Fibroblast of skin of right quadriceps (primary cell): Measurements from ENCODE around the gene SLC22A31.
A peak's percentile ranks its signal among the peaks of the same experiment; 100 is the strongest.
"Not testable (repeated sequence)": the region's sequence is repeated elsewhere in the genome, so short reads cannot be mapped to it uniquely, and the experiment has no call there.

Experiments
- DNase-seq: peaks from one replicate; pipeline ENCODE4 v3.0.0-alpha.2; 2013

SLC22A31 gene

GRCh38 chr16:89178453-89179147 is 21.7 kb downstream of the SLC22A31 start:
- no peak for DNase-seq

GRCh38 chr16:89177501-89177900 is 22.8 kb downstream of the SLC22A31 start:
- no peak for DNase-seq

DNA sequence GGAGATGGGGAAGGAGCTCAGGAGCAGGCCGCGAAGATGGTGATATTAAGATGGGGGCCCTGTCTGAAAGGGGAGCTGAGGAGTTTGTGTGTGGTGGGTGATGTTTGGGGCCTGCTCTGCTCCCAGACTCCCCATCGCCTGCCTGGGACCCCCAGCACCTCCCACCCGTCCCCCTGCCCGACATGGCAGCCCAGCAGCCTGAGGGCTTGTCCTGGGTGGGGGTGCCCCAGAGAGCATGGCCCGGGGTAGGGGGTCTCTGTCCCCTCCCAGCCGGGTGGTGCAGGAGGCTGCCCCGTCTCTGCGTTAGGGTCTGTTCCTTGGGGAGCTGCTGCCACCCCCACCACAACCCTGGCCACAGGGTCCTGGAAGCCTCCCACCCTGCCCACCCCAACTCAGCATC is 23.6 kb downstream of the SLC22A31 start:
- no peak for DNase-seq

GRCh38 chr16:89176147-89176690 is 24.1 kb downstream of the SLC22A31 start:
- no peak for DNase-seq

GRCh38 chr16:89175280-89176146 is 24.8 kb downstream of the SLC22A31 start:
- no peak for DNase-seq

- no peak for DNase-seq
These were observed 25.5 kb downstream of the SLC22A31 start for GRCh38 chr16:89174877-89175276.

DNA sequence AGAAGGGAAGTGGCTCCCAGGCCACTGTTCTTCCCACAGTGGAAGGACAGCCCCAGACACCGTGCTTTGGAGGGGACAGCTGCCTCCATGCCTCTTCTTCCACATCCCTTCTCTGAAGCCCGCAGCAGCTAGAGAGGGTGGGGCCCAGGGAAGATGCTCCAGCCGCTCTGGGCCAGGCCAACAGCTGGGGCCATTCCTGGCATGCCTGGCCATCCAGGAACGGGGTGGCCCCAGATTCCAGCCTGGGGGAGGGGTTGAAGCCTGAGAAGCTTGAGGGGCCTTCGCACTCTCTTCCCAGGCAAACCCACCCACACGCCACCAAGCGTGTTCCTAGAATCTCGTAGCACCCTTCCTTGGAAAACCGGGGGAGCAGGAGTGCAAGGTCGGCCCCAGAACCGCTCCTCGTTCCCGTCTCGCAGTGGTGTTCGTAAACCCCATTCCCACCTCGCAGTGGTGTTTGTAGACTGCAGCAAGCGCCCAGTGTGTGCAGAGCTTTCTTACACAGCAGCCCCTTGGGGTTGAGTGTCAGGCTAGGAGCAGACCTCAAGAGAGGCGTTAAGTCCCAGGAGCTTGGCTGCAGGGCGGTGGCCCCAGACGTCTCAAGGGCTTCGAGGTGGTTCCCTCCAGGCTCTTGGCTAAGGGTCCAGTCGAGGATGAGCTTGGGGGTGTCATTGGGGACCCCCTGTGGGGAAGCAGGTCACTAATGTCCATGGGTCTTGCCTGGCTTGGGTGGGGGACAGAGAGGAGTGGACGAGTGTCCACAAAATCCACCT is 26.1 kb downstream of the SLC22A31 start:
- no peak for DNase-seq

GRCh38 chr16:89173174-89173921 is 27.0 kb downstream of the SLC22A31 start:
- no peak for DNase-seq

GRCh38 chr16:89172528-89173173 is 27.7 kb downstream of the SLC22A31 start:
- no peak for DNase-seq

DNA sequence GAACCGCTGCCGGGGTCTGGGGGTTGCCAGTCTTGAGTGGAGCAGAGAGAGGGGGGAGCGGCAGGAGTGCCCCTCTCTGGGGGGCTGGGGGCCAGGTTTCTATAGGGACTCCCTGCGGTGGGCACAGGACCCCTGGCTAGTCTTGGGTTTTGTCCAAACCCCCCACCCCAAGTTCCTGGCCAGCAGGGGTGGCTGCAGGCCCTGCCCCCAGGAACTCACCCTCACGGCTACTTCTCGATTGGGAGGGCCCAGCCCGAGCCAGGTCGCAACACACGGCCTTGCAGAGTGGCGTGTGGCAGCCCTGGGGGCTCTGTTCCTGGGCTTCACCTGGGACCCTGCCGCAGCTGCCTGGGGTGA is 28.2 kb downstream of the SLC22A31 start:
- no peak for DNase-seq

DNA sequence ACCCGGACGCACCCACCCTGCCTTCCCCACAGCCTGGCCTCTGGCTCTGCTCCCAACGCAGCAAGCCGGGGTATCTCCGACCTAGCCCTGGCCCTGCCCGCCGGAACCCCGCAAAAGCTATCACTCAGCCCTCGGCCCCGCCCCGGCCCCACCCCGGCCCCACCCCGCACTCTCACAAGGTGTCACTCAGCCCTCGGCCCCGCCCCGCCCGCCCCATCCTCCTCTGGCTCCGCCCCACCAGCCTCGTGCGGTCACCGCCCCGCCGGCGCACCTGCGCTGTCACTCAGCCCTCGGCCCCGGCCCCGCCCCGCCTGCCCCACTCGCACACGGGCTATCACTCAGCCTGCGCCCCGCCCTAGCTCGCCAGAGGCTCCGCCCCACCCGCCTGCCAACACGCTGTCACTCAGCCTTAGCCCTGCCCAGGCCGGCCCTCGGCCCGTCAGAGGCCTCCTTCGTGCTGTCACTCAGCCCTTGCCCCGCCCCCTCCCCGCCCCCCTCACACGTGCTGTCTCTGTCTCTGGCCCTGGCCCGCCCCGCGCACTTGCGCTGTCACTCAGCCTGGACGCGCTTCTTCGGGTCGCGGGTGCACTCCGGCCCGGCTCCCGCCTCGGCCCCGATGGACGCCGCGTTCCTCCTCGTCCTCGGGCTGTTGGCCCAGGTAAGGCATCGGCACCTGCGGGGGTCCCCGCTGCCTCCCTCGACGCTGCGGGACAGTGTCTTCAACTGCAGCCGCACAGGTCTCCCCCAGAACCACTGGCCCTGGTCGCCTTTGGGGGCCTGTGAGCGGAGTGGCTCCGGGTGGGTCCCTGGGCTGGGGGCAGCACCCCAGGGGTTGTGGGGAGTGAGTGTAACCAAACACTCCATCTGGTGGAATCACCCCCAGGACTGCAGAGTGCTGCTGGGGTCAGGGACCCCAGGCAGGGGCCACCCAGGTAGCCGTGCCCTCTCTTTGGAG is 28.8 kb downstream of the SLC22A31 start, which contains the start of gene CDH15:
Gene CDH15, plus strand, starts transcription at position 533 of the 955 bp plus-strand sequence. Its CDS starts 84 bp downstream, at position 617.
- peak; percentile 71 for DNase-seq

DNA sequence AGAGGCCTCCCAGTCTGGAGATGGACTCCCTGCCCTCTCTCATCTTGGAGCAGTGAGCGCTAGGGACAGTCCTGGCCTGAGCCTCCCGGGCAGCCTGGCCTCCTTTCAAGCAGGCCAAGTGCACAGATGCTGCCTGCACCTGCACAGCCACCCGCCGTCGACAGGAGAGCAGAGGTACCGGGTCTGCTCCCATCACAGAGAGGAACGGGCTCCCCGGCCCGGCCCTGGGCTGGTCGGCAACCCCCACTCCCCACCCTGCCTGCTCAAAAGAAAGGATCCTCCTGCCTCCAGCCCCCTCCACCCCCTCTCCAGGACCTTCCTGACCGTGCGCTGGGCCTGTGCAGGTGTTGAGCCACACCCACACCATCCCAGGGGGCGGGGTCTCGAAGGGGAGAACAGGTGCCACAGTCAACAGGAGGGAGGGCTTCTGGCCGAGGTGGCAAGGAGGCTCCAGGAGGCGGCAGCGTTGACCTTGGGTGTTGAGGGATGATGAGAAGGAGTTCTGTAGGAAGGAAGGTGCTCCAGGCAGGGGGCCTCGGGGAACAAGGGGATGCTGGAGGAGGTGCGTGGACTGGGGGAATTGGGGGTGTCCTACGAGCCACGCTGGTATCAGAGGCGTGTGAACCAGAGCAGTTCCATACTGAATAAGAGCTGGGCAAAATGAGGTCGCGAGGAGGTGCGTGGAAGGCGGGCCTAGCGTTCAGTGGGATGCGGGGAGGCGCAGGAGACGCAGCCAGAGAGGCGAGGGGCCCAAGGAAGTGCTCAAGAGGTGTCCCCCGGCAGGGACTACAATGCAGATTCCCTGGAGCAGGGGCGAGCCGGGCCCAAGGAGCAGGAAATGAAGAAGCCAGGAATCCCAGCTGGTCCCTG is 29.8 kb downstream of the SLC22A31 start:
- no peak for DNase-seq

DNA sequence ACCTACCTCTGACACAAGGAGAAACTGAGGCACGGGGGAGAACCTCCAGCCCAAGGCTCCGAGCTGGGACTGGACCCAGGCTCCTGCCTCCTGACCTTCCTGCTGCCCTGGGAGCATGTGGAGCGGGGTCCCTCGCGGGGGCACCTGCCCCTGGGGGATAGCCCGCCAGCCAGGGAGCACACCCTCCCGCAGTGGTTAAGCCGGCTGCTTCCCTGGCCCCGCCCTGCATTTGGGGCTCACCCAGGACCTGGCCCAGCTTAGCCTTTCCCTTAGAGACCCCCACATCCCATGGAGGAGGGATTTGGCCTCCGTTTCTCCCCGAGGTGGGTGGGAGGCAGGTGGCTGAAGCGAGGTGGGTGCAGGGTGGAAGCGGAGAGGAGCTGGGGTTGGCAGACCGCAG is 30.6 kb downstream of the SLC22A31 start:
- no peak for DNase-seq

DNA sequence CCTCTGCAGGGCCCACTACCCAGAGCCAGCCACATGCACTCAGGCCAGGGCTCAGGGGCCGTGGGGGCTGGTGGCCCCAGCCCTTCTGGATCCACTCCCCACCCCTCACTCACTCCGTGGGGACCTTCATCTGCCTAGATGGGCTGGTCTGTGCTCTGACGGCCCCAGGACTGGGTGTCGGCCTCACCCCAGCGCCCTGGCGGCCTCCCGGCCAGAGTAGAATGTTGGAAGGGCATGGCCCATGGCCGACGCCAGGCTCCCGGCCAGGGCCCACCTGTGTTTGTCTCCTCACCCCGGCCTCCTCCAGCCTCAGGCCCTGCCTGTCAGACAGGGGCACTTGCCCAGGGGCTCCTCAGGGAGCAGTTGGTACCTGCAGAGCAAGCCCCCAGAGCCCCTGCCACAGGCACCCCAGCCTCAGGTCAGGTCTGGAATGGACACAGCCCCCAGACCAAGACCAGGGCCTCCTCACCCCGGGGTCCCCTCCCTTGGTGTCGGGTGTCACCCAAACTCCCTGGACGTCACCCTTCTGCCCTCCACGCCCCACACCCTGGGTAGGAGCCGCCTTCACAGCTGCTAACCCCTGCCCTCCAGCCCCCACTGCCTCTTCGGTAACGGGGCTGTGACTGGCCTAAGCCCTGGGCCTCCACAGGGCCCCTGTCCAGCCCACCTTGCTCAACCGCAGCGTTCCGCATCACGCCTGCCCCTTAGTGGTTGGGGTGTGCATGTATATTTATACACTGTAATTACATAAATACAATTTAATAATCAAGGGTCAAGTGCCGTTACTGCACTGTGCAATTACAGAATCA is 31.8 kb downstream of the SLC22A31 start:
- DNase-seq = no peak

GRCh38 chr16:89167425-89167941 is 32.9 kb downstream of the SLC22A31 start:
- DNase-seq = peak; percentile 61

GRCh38 chr16:89166696-89167424 is 33.5 kb downstream of the SLC22A31 start:
- DNase-seq = no peak

DNA sequence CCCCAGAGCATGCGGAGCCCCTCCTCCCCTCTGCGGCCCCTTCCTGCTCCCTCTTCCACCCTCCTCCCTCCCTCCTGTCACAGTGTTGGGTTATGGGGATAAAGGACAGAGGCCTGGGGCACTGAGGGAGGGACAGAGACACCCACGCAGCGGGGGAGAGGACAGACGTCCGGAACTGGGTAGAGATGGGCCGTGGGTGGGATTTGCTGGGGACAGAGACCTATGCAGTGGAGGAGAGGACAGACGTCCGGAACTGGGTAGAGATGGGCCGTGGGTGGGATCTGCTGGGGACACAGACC is 34.7 kb downstream of the SLC22A31 start:
- not testable (repeated sequence) for DNase-seq
